ENCODE measurements around the gene SLC6A19. TPM values are rescaled to one million over a fixed set of nuclear protein-coding genes. Genes with fewer than 3 reads are reported as not detected.

Gene SLC6A19
- polyA plus RNA-seq, 3 donors: not detected

DNA sequence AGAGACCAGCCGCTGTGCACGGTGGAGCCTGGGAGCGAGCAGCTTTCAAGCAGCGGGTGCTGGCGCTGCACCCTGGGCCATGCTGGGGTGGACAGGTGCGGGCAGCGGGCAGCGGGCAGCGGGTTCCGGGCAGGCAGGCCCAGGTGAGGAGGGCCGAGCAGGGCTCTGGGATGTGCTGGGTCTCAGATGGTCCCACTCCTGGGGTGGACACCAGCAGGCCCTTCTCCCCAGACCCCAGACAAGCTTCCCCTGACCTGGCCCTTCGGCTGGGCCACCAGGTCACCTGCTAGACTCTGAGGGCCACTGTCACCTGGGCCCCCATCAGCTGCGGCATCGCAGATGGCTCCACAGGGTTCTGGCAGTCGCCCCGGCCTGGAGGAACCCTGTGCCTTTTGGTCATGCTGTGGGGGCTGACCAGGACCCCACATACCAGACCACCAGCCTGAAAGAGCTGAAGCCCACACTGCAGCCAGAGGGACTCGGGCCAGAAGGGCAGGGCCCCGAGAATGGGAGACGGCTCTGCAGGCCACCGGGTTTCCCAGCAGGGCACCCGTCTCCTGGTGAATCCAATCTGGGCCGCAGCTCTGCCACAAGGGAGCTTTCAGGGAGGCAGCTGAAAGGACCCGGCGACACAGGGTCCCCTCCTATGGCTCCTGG is 2.0 kb downstream of the SLC6A19 start:
- Histone ChIP-seq H3K4me3 (replicated peaks in 1 of 3; ENCODE audit: low read depth in 2 of 3, low read length in 3 of 3) (no peak overlapping the region), H2AFZ (ENCODE audit: insufficient read depth, low read depth, low read length, poor library complexity, severe bottlenecking) (no peak overlapping the region), H3K4me1 (ENCODE audit: control insufficient read depth in 1 of 2, insufficient read depth in 2 of 2, low read length in 2 of 2) (no peaks in the 10 kb centered on the region), H3K79me2 (ENCODE audit: insufficient read depth, low read length) (no peaks in the 10 kb centered on the region), H3K4me2 (replicated peaks; ENCODE audit: extremely low read depth, low read length, poor library complexity, severe bottlenecking) (no peak overlapping the region), H3K9me3 (replicated peaks in 1 of 2; ENCODE audit: control insufficient read depth in 1 of 2, insufficient read depth in 1 of 2, low read length in 2 of 2) (no peaks in the 10 kb centered on the region), H3K27ac (ENCODE audit: low read depth in 1 of 2, low read length in 2 of 2) (no peak overlapping the region), H3K9ac (ENCODE audit: insufficient read depth, low read length, poor library complexity, severe bottlenecking) (no peak overlapping the region), H3K27me3 (ENCODE audit: control insufficient read depth in 2 of 2, insufficient read depth in 2 of 2, low read length in 2 of 2) (no peaks in the 10 kb centered on the region), H4K20me1 (ENCODE audit: insufficient read depth, low read length) (no peaks in the 10 kb centered on the region), H3K36me3 (replicated peaks in 1 of 2; ENCODE audit: control insufficient read depth in 1 of 2, insufficient read depth in 2 of 2, low read length in 2 of 2) (no peaks in the 10 kb centered on the region)
- Mint-ChIP-seq H3K4me1 (no peaks in the 10 kb centered on the region), H3K27me3 (ENCODE audit: low read depth in 3 of 3) (peaks cover 3 to 4% (median 3%) of the 10 kb centered on the region in 3 donors), H3K27ac (no peak overlapping the region), H3K9me3 (peaks cover 0 to 1% (median 0%) of the 10 kb centered on the region in 7 donors), H3K4me3 (no peak overlapping the region), H3K36me3 (no peaks in the 10 kb centered on the region)
- 95% methylated on average over 24 of the region's 24 CpGs for WGBS (ENCODE audit: insufficient coverage)
- intact Hi-C loops (cut with micrococcal nuclease): no loop called here
- TF ChIP-seq, protein P1, sequence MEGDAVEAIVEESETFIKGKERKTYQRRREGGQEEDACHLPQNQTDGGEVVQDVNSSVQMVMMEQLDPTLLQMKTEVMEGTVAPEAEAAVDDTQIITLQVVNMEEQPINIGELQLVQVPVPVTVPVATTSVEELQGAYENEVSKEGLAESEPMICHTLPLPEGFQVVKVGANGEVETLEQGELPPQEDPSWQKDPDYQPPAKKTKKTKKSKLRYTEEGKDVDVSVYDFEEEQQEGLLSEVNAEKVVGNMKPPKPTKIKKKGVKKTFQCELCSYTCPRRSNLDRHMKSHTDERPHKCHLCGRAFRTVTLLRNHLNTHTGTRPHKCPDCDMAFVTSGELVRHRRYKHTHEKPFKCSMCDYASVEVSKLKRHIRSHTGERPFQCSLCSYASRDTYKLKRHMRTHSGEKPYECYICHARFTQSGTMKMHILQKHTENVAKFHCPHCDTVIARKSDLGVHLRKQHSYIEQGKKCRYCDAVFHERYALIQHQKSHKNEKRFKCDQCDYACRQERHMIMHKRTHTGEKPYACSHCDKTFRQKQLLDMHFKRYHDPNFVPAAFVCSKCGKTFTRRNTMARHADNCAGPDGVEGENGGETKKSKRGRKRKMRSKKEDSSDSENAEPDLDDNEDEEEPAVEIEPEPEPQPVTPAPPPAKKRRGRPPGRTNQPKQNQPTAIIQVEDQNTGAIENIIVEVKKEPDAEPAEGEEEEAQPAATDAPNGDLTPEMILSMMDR (IDR thresholded peaks at IDR 0.05): no peak
- DNase-seq: no peak

DNA sequence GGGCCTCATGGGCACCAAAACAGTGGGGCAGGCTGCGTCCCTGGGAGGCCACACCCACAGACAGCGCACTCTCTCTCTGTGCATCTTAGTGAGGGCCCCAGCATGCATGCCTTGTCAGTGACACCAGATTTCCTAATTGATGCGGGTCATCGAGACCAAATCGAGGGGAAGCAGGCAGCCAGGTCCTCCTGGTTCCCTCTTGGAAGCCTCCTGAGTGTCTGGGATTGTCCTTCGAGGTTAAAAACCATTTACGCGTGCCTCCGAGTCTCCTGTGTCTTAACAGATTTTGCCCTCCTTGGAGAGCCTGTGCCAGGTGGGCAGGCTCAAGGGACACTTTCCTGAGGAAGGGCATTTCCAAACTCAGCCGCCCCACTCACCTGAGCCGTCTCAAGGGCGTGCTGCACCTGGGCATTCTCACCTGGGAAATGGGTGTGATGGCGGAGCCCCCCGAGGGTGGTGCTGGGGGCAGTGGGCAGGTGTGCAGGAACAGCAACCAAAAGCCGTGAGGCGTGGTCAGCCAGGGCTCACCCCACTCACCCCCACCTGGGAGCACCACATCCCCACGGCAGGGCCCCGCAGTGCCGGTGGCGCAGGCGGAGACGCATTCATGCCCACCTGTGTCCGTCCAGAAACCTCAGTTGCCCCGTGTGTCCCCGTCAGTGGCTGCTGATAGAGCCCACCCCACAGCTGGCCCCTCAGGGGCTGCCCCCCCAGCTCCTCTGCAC is 2.7 kb downstream of the SLC6A19 start:
- Mint-ChIP-seq H3K4me3 (no peak overlapping the region), H3K36me3 (no peaks in the 10 kb centered on the region), H3K9me3 (peaks cover 0 to 1% (median 0%) of the 10 kb centered on the region in 7 donors), H3K4me1 (no peaks in the 10 kb centered on the region), H3K27ac (no peak overlapping the region), H3K27me3 (ENCODE audit: low read depth in 3 of 3) (peaks cover 3 to 4% (median 3%) of the 10 kb centered on the region in 3 donors)
- H3K79me2 ChIP-seq (ENCODE audit: insufficient read depth, low read length): no peaks in the 10 kb centered on the region
- H3K4me3 ChIP-seq (replicated peaks in 1 of 3; ENCODE audit: low read depth in 2 of 3, low read length in 3 of 3): no peak overlapping the region
- H3K4me2 ChIP-seq (replicated peaks; ENCODE audit: extremely low read depth, low read length, poor library complexity, severe bottlenecking): no peak overlapping the region
- no peak for DNase-seq
- no peaks in the 10 kb centered on the region for H3K4me1 ChIP-seq (ENCODE audit: control insufficient read depth in 1 of 2, insufficient read depth in 2 of 2, low read length in 2 of 2)
- H3K9me3 ChIP-seq (replicated peaks in 1 of 2; ENCODE audit: control insufficient read depth in 1 of 2, insufficient read depth in 1 of 2, low read length in 2 of 2): no peaks in the 10 kb centered on the region
- no peak overlapping the region for H2AFZ ChIP-seq (ENCODE audit: insufficient read depth, low read depth, low read length, poor library complexity, severe bottlenecking)
- no peak overlapping the region for H3K27ac ChIP-seq (ENCODE audit: low read depth in 1 of 2, low read length in 2 of 2)
- no peaks in the 10 kb centered on the region for H3K27me3 ChIP-seq (ENCODE audit: control insufficient read depth in 2 of 2, insufficient read depth in 2 of 2, low read length in 2 of 2)
- TF ChIP-seq, protein P1 (IDR thresholded peaks at IDR 0.05): no peak
- no peak overlapping the region for H3K9ac ChIP-seq (ENCODE audit: insufficient read depth, low read length, poor library complexity, severe bottlenecking)
- intact Hi-C loops (cut with micrococcal nuclease): no loop called here
- H3K36me3 ChIP-seq (replicated peaks in 1 of 2; ENCODE audit: control insufficient read depth in 1 of 2, insufficient read depth in 2 of 2, low read length in 2 of 2): no peaks in the 10 kb centered on the region
- H4K20me1 ChIP-seq (ENCODE audit: insufficient read depth, low read length): no peaks in the 10 kb centered on the region
- WGBS (ENCODE audit: insufficient coverage): 85% methylated on average over 21 of the region's 25 CpGs

All from CD14-positive monocyte (primary cell).